Posterior vena cava (tissue), 2 donors: ENCODE measurements around the gene MYCN. TPM values are rescaled to one million over a fixed set of nuclear protein-coding genes. Genes with fewer than 3 reads are reported as not detected.
"Not testable (repeated sequence)": the region's sequence is repeated elsewhere in the genome, so short reads cannot be mapped to it uniquely, and the experiment has no call there.

Experiments used
- DNase-seq: peaks from one replicate; pipeline ENCODE4 v3.0.0-alpha.2; 2020; ENCODE audit warnings: low spot score
- intact Hi-C, 2 donors: fragments of 100-400 bp; cut with DNase I; formaldehyde crosslinking; loops; one replicate each; pipeline versions ENCODE4 v1.14.1 to v1.14.2; 2022 to 2023
- long read RNA-seq, 2 donors: library from polyadenylated mRNA; unstranded; transcript quantifications; one replicate each; pipeline ENCODE4 v2.0.0, GENCODE V29; 2020 to 2021
- total RNA-seq, 2 donors: library from RNA; stranded (reverse); fragmentation: NEBNext Ultra II Directional; extraction: Animal tissue kit (Norgen Biotek cat#: 25700); gene quantifications; one replicate each; pipeline ENCODE4 v1.2.1, GENCODE V29; 2021
- donor health status: DM: yes; HTN: yes; CAD: no.
- donor health status: DM: yes; HTN: yes; CAD: no.

Gene MYCN
- total RNA-seq = 1 to 10 TPM in 1 of 2 donors, under 1 TPM in 1; 0.88 to 1.1 TPM
- long read RNA-seq, donor 1 = 0 reads
- long read RNA-seq, donor 2 = 0 reads

GRCh38 chr2:15939854-15940660 lies at the start of gene MYCN:
Gene MYCN (plus strand): TSS chr2:15940550. CDS start chr2:15942065, 1,515 bp downstream.
- DNase-seq = peak; percentile 88
- intact Hi-C loops = loop anchor here in 1 of 2 donors (5.0 kb wide), 1 partner anchor 667 kb away; no protein-coding TSS in a partner anchor

- DNase-seq = no peak
Observed at GRCh38 chr2:15890936-15891905, 49.1 kb upstream of the MYCN start.

GRCh38 chr2:15892151-15892880 lies 48.0 kb upstream of the MYCN start:
- no peak for DNase-seq
- intact Hi-C loops = no loop called here

More at GRCh38 chr2:15890936-15891905, 49.1 kb upstream of the MYCN start:
- intact Hi-C loops = no loop called here

- DNase-seq = no peak
- intact Hi-C loops = no loop called here
Observed at GRCh38 chr2:15893085-15893484, 47.3 kb upstream of the MYCN start.

- no peak for DNase-seq
- intact Hi-C loops = no loop called here
Observed at GRCh38 chr2:15893689-15894480, 46.5 kb upstream of the MYCN start.

GRCh38 chr2:15894481-15895144 lies 45.7 kb upstream of the MYCN start:
- intact Hi-C loops = no loop called here
- DNase-seq = no peak

GRCh38 chr2:15895615-15896469 lies 44.5 kb upstream of the MYCN start:
- no peak for DNase-seq
- intact Hi-C loops = no loop called here

- no peak for DNase-seq
- intact Hi-C loops = no loop called here
Observed at GRCh38 chr2:15896859-15897258, 43.5 kb upstream of the MYCN start.

GRCh38 chr2:15897431-15898098 lies 42.8 kb upstream of the MYCN start:
- intact Hi-C loops = no loop called here
- no peak for DNase-seq

GRCh38 chr2:15899327-15899612 lies 41.1 kb upstream of the MYCN start:
- no peak for DNase-seq
- intact Hi-C loops = no loop called here

- intact Hi-C loops = no loop called here
- DNase-seq = no peak
Observed at GRCh38 chr2:15899751-15900493, 40.4 kb upstream of the MYCN start.

GRCh38 chr2:15901095-15901807 lies 39.1 kb upstream of the MYCN start:
- DNase-seq = no peak
- intact Hi-C loops = no loop called here

GRCh38 chr2:15901808-15902130 lies 38.6 kb upstream of the MYCN start:
- intact Hi-C loops = no loop called here
- no peak for DNase-seq

GRCh38 chr2:15903910-15904309 lies 36.4 kb upstream of the MYCN start:
- intact Hi-C loops = not testable (repeated sequence)

GRCh38 chr2:15905267-15905645 lies 35.1 kb upstream of the MYCN start:
- DNase-seq = no peak
- intact Hi-C loops = loop anchor here in 1 of 2 donors (5.0 kb wide), 1 partner anchor 843 kb away; no protein-coding TSS in a partner anchor

More at GRCh38 chr2:15903910-15904309, 36.4 kb upstream of the MYCN start:
- DNase-seq = not testable (repeated sequence)
